Tibial nerve (tissue), 4 donors: ENCODE results near the gene GDE1. TPM values are rescaled to one million over a fixed set of nuclear protein-coding genes. Genes with fewer than 3 reads are reported as not detected.

ENCODE experiments used
- DNase-seq, 2 donors: peaks; one replicate each; pipeline ENCODE4 v3.0.0-alpha.2; 2019; ENCODE audit warnings: low spot score in 2 of 2
- H3K27ac ChIP-seq, 4 donors: fragments of 200-600 bp; sonication (generic) in 3 of 4; one replicate each; pipeline ENCODE4 v1.5.1; 2017 to 2019; ENCODE audit warnings: mild to moderate bottlenecking in 1 of 4
- H3K27me3 ChIP-seq, 2 donors: fragments of 200-600 bp; sonication (generic) in 1 of 2; one replicate each; pipeline versions ENCODE4 v1.5.1 to v1.6.0; 2017 to 2019
- H3K36me3 ChIP-seq, 3 donors: fragments of 200-600 bp; sonication (generic); one replicate each; pipeline ENCODE4 v1.5.1; 2018 to 2019
- H3K4me1 ChIP-seq, 4 donors: fragments of 200-600 bp; sonication (generic) in 3 of 4; one replicate each; pipeline ENCODE4 v1.5.1; 2017 to 2019
- H3K4me3 ChIP-seq, 4 donors: fragments of 200-600 bp; sonication (generic) in 3 of 4; one replicate each; pipeline ENCODE4 v1.5.1; 2017 to 2019; ENCODE audit warnings: mild to moderate bottlenecking in 1 of 4, moderate library complexity in 1 of 4
- H3K9me3 ChIP-seq, 4 donors: fragments of 200-600 bp; sonication (generic) in 3 of 4; one replicate each; pipeline ENCODE4 v1.5.1; 2017 to 2019
- EP300 ChIP-seq, 2 donors: sonication (generic); formaldehyde crosslinking; IDR thresholded peaks; one replicate each; pipeline ENCODE4 v1.6.1; 2017; ENCODE audit warnings: antibody characterized with exemption in 2 of 2, mild to moderate bottlenecking in 1 of 2
- POLR2A ChIP-seq, 2 donors: fragments of 450-650 bp; IDR thresholded peaks; one replicate each; pipeline ENCODE4 v1.6.1; 2017; ENCODE audit warnings: antibody characterized with exemption in 2 of 2, mild to moderate bottlenecking in 2 of 2, moderate library complexity in 2 of 2
- whole genome bisulfite sequencing, 2 donors: methylation state at CpG; one replicate each; pipeline ENCODE4 v1.1.5; 2018; 5-methylcytosine and 5-hydroxymethylcytosine counted together
- total RNA-seq, 4 donors: library from RNA; depleted of rRNA; stranded (reverse); fragments of >200 nt; gene quantifications; one replicate each; pipeline ENCODE4 v1.1.0, GENCODE V29; 2016
- TF ChIP-seq, protein P1 (sequence below), 5 experiments: fragments of 200-600 bp in 3 of 5; fragments of 450-650 bp in 2 of 5; sonication (generic) in 3 of 5; IDR thresholded peaks; one replicate each; pipeline ENCODE4 v1.5.1; 2016 to 2019; ENCODE audit warnings: antibody characterized with exemption in 5 of 5, mild to moderate bottlenecking in 3 of 5, moderate library complexity in 2 of 5

The GDE1 gene, protein sequence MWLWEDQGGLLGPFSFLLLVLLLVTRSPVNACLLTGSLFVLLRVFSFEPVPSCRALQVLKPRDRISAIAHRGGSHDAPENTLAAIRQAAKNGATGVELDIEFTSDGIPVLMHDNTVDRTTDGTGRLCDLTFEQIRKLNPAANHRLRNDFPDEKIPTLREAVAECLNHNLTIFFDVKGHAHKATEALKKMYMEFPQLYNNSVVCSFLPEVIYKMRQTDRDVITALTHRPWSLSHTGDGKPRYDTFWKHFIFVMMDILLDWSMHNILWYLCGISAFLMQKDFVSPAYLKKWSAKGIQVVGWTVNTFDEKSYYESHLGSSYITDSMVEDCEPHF
- 10 to 100 TPM; 40.6 to 58.1 (median 45.0) TPM for total RNA-seq

- Histone ChIP-seq H3K27ac (peak within 1 kb of the TSS; percentile 55 to 96 (median 94)), H3K36me3 (peaks cover 0 to 2% (median 0%) of the 10 kb centered on the region in 3 donors), H3K9me3 (no peaks in the 10 kb centered on the region), H3K27me3 (no peaks in the 10 kb centered on the region), H3K4me1 (peaks cover 0 to 75% (median 23%) of the 10 kb centered on the region in 4 donors), H3K4me3 (peak within 1 kb of the TSS; percentile 61 to 95 (median 90))
- peak; percentile 92 for DNase-seq
- 0% methylated on average over 30 to 46 of the region's 62 CpGs for WGBS, 2 donors
- TF ChIP-seq POLR2A (IDR thresholded peaks at IDR 0.05) = peak; percentile 87 to 92
- TF ChIP-seq, protein P1, sequence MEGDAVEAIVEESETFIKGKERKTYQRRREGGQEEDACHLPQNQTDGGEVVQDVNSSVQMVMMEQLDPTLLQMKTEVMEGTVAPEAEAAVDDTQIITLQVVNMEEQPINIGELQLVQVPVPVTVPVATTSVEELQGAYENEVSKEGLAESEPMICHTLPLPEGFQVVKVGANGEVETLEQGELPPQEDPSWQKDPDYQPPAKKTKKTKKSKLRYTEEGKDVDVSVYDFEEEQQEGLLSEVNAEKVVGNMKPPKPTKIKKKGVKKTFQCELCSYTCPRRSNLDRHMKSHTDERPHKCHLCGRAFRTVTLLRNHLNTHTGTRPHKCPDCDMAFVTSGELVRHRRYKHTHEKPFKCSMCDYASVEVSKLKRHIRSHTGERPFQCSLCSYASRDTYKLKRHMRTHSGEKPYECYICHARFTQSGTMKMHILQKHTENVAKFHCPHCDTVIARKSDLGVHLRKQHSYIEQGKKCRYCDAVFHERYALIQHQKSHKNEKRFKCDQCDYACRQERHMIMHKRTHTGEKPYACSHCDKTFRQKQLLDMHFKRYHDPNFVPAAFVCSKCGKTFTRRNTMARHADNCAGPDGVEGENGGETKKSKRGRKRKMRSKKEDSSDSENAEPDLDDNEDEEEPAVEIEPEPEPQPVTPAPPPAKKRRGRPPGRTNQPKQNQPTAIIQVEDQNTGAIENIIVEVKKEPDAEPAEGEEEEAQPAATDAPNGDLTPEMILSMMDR (IDR thresholded peaks at IDR 0.05) = peak; percentile 14 to 48 (median 24)
- peak in 1 of 2 donors; percentile 96 for TF ChIP-seq EP300 (IDR thresholded peaks at IDR 0.05)
Observed at GRCh38 chr16:19521471-19522396, at the start of gene GDE1. Gene GDE1 (minus strand): TSS chr16:19522098. CDS start chr16:19521964, 134 bp downstream.

GRCh38 chr16:19567560-19567959, 45.7 kb upstream of the GDE1 start:
- TF ChIP-seq, protein P1 (IDR thresholded peaks at IDR 0.05) = no peak
- no peak for DNase-seq
- H3K36me3 ChIP-seq = peaks cover 0 to 98% (median 8%) of the 10 kb centered on the region in 3 donors
- no peak overlapping the region for H3K4me3 ChIP-seq
- WGBS, 2 donors = 92 to 94% methylated on average over 8 of the region's 8 CpGs
- no peak overlapping the region for H3K27ac ChIP-seq
- no peaks in the 10 kb centered on the region for H3K4me1 ChIP-seq
- peaks cover 0 to 13% (median 0%) of the 10 kb centered on the region in 4 donors for H3K9me3 ChIP-seq
- no peaks in the 10 kb centered on the region for H3K27me3 ChIP-seq

GRCh38 chr16:19566362-19566761, 44.5 kb upstream of the GDE1 start:
- no peak for DNase-seq
- H3K36me3 ChIP-seq = peaks cover 0 to 86% (median 6%) of the 10 kb centered on the region in 3 donors
- peaks cover 0 to 13% (median 0%) of the 10 kb centered on the region in 4 donors for H3K9me3 ChIP-seq
- TF ChIP-seq EP300 (IDR thresholded peaks at IDR 0.05) = no peak
- no peak for TF ChIP-seq POLR2A (IDR thresholded peaks at IDR 0.05)
- TF ChIP-seq, protein P1 (IDR thresholded peaks at IDR 0.05) = no peak
- no peaks in the 10 kb centered on the region for H3K4me1 ChIP-seq
- no peak overlapping the region for H3K27ac ChIP-seq
- 95 to 97% methylated on average over 3 of the region's 3 CpGs for WGBS, 2 donors
- H3K27me3 ChIP-seq = no peaks in the 10 kb centered on the region
- no peak overlapping the region for H3K4me3 ChIP-seq

GRCh38 chr16:19563377-19563776, 41.5 kb upstream of the GDE1 start:
- TF ChIP-seq EP300 (IDR thresholded peaks at IDR 0.05) = no peak
- TF ChIP-seq POLR2A (IDR thresholded peaks at IDR 0.05) = no peak
- TF ChIP-seq, protein P1 (IDR thresholded peaks at IDR 0.05) = no peak
- Histone ChIP-seq H3K4me3 (no peak overlapping the region), H3K4me1 (peaks cover 0 to 3% (median 0%) of the 10 kb centered on the region in 4 donors), H3K27ac (no peak overlapping the region), H3K27me3 (no peaks in the 10 kb centered on the region), H3K36me3 (peaks cover 0 to 56% (median 6%) of the 10 kb centered on the region in 3 donors), H3K9me3 (peaks cover 0 to 13% (median 0%) of the 10 kb centered on the region in 4 donors)
- WGBS, 2 donors = 82 to 96% methylated on average over 4 of the region's 4 CpGs
- DNase-seq = no peak
